OCI-LY1 (cell line): ENCODE measurements around the gene ERG.

ENCODE experiments used
- H2AFZ ChIP-seq: fragments of 200-600 bp; sonication (generic), shearing (Covaris generic); 2 replicates; pipeline ENCODE4 v1.6.0; 2014; ENCODE audit warnings: antibody characterized with exemption, mild to moderate bottlenecking, low read length
- H3F3A ChIP-seq: fragments of 200-600 bp; sonication (generic), shearing (Covaris generic); 2 replicates; pipeline ENCODE4 v1.6.0; 2014; ENCODE audit warnings: mild to moderate bottlenecking, antibody characterized with exemption, low read length, moderate library complexity; ENCODE audit not compliant: insufficient read depth
- H3K27ac ChIP-seq: fragments of 200-600 bp; sonication (generic); 2 replicates; pipeline ENCODE4 v1.5.1; 2014; ENCODE audit warnings: low read length, mixed run types, mild to moderate bottlenecking, low read depth; ENCODE audit not compliant: poor library complexity, severe bottlenecking
- H3K27me3 ChIP-seq: fragments of 200-600 bp; sonication (generic); 2 replicates; pipeline ENCODE4 v1.6.0; 2014; ENCODE audit warnings: antibody characterized with exemption, mild to moderate bottlenecking, low read length, moderate library complexity; ENCODE audit not compliant: insufficient read depth
- H3K36me3 ChIP-seq: fragments of 200-600 bp; sonication (generic); 2 replicates; pipeline ENCODE4 v1.6.1; 2014; ENCODE audit warnings: mild to moderate bottlenecking, antibody characterized with exemption, low read length, moderate library complexity, mixed read lengths; ENCODE audit not compliant: insufficient read depth
- H3K4me1 ChIP-seq: fragments of 200-600 bp; sonication (generic); 2 replicates; pipeline ENCODE4 v1.5.1; 2014; ENCODE audit warnings: mild to moderate bottlenecking, low read length, moderate library complexity; ENCODE audit not compliant: insufficient read depth, severe bottlenecking
- H3K4me2 ChIP-seq: fragments of 200-600 bp; sonication (generic), shearing (Covaris generic); 2 replicates; pipeline ENCODE4 v1.6.1; 2014; ENCODE audit warnings: low read length
- H3K4me3 ChIP-seq: fragments of 200-600 bp; sonication (generic); 2 replicates; pipeline ENCODE4 v1.5.1; 2014; ENCODE audit warnings: low read length, low read depth, mild to moderate bottlenecking, mixed read lengths; ENCODE audit not compliant: poor library complexity, severe bottlenecking
- H3K79me2 ChIP-seq: fragments of 200-600 bp; shearing (Covaris generic); 2 replicates; pipeline ENCODE4 v1.6.1; 2016; ENCODE audit warnings: mixed run types, low read length, mixed read lengths; ENCODE audit not compliant: insufficient read depth
- H3K9ac ChIP-seq: fragments of 200-600 bp; sonication (generic), shearing (Covaris generic); 2 replicates; pipeline ENCODE4 v1.6.1; 2014; ENCODE audit warnings: mild to moderate bottlenecking, low read length, mixed read lengths
- H3K9me2 ChIP-seq: fragments of 200-600 bp; sonication (generic), shearing (Covaris generic); 2 replicates; pipeline ENCODE4 v1.6.1; 2014; ENCODE audit warnings: low read depth, mild to moderate bottlenecking, low read length, mixed read lengths
- H3K9me3 ChIP-seq: fragments of 200-600 bp; shearing (Covaris generic); 2 replicates; pipeline ENCODE4 v1.6.1; 2014; ENCODE audit warnings: low read length, mixed read lengths
- H4K20me1 ChIP-seq: fragments of 200-600 bp; sonication (generic), shearing (Covaris generic); 2 replicates; pipeline ENCODE4 v1.6.0; 2016; ENCODE audit warnings: mild to moderate bottlenecking, low read length; ENCODE audit not compliant: insufficient read depth
- EZH2 ChIP-seq: fragments of 200-600 bp; sonication (generic), shearing (Covaris generic); IDR thresholded peaks from 2 replicates; pipeline ENCODE4 v1.8.0; 2017; ENCODE audit warnings: borderline replicate concordance, mixed run types, mild to moderate bottlenecking, antibody characterized with exemption, low read length, moderate library complexity, mixed read lengths
- TF ChIP-seq, protein P1 (sequence below): fragments of 200-600 bp; sonication (generic), shearing (Covaris generic); IDR thresholded peaks from 2 replicates; pipeline ENCODE4 v1.5.1; 2017; ENCODE audit warnings: mild to moderate bottlenecking, antibody characterized with exemption, low read length, moderate library complexity, mixed read lengths

Gene ERG

GRCh38 chr21:38350684-38351083 lies 147.6 kb downstream of the ERG start:
- no peak overlapping the region for H2AFZ ChIP-seq
- H4K20me1 ChIP-seq, result no peaks in the 10 kb centered on the region
- H3K79me2 ChIP-seq, result no peaks in the 10 kb centered on the region
- no peaks in the 10 kb centered on the region for H3F3A ChIP-seq
- H3K36me3 ChIP-seq, result no peaks in the 10 kb centered on the region
- H3K27me3 ChIP-seq, result no peaks in the 10 kb centered on the region; the same call in 1 of the 2 replicates
- no peak overlapping the region for H3K27ac ChIP-seq
- no peak overlapping the region for H3K9ac ChIP-seq
- H3K9me2 ChIP-seq, result no peaks in the 10 kb centered on the region
- no peaks in the 10 kb centered on the region for H3K4me1 ChIP-seq
- no peaks in the 10 kb centered on the region for H3K9me3 ChIP-seq
- TF ChIP-seq EZH2, result no peak
- TF ChIP-seq, protein P1, sequence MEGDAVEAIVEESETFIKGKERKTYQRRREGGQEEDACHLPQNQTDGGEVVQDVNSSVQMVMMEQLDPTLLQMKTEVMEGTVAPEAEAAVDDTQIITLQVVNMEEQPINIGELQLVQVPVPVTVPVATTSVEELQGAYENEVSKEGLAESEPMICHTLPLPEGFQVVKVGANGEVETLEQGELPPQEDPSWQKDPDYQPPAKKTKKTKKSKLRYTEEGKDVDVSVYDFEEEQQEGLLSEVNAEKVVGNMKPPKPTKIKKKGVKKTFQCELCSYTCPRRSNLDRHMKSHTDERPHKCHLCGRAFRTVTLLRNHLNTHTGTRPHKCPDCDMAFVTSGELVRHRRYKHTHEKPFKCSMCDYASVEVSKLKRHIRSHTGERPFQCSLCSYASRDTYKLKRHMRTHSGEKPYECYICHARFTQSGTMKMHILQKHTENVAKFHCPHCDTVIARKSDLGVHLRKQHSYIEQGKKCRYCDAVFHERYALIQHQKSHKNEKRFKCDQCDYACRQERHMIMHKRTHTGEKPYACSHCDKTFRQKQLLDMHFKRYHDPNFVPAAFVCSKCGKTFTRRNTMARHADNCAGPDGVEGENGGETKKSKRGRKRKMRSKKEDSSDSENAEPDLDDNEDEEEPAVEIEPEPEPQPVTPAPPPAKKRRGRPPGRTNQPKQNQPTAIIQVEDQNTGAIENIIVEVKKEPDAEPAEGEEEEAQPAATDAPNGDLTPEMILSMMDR, result no peak
- H3K4me3 ChIP-seq, result no peak overlapping the region
- no peak overlapping the region for H3K4me2 ChIP-seq

GRCh38 chr21:38349977-38350376 lies 148.3 kb downstream of the ERG start:
- no peaks in the 10 kb centered on the region for H3K4me1 ChIP-seq
- H3K27ac ChIP-seq, result no peak overlapping the region
- no peaks in the 10 kb centered on the region for H4K20me1 ChIP-seq
- H3K27me3 ChIP-seq, result no peaks in the 10 kb centered on the region; the same call in 1 of the 2 replicates
- H3K4me2 ChIP-seq, result no peak overlapping the region
- no peaks in the 10 kb centered on the region for H3K36me3 ChIP-seq
- no peaks in the 10 kb centered on the region for H3K9me3 ChIP-seq
- H3F3A ChIP-seq, result no peaks in the 10 kb centered on the region
- no peak for TF ChIP-seq EZH2
- TF ChIP-seq, protein P1, result no peak
- no peak overlapping the region for H3K4me3 ChIP-seq
- no peaks in the 10 kb centered on the region for H3K9me2 ChIP-seq
- H3K9ac ChIP-seq, result no peak overlapping the region
- no peaks in the 10 kb centered on the region for H3K79me2 ChIP-seq
- no peak overlapping the region for H2AFZ ChIP-seq

DNA sequence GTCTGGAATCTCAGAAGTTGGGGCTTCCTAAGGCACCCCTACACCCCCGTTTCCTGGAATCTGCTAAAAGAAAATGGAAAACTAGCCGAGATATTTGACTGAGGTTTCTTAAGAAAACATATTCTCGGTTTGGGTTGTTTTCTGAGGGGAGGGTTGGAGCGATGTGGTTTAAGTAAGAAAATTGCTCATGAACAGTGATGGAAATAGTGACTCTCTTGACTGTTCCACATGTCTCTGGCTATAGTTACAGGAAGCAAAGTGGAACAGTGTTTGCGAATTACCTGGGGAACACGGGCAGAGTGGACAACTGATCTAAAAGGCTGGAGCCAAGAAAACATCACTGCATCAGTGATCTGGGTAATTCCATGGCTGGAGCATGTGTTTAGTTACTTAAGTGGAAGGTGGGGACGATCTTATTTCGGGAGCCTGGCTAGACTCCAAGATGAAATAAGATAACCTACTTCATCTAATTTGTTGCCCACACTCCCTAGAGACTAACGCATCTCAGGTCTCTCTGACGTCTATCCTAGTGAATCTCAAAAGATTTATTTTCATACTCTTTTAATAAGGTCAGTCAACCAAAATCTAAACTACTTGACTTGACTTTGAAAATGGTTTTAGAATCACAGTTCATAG lies 149.0 kb downstream of the ERG start:
- H3K36me3 ChIP-seq, result no peaks in the 10 kb centered on the region
- H3K9ac ChIP-seq, result no peak overlapping the region
- no peaks in the 10 kb centered on the region for H3K79me2 ChIP-seq
- no peaks in the 10 kb centered on the region for H3K4me1 ChIP-seq
- no peak overlapping the region for H2AFZ ChIP-seq
- no peak for TF ChIP-seq EZH2
- TF ChIP-seq, protein P1, result no peak
- H3K4me2 ChIP-seq, result no peak overlapping the region
- H3K27ac ChIP-seq, result no peak overlapping the region
- no peaks in the 10 kb centered on the region for H3F3A ChIP-seq
- no peaks in the 10 kb centered on the region for H4K20me1 ChIP-seq
- no peaks in the 10 kb centered on the region for H3K9me2 ChIP-seq
- no peaks in the 10 kb centered on the region for H3K9me3 ChIP-seq
- H3K4me3 ChIP-seq, result no peak overlapping the region
- no peaks in the 10 kb centered on the region; the same call in 1 of the 2 replicates for H3K27me3 ChIP-seq
